Activated effector memory CD4-positive, alpha-beta T cell treated with Interleukin-2 at 50 U/mL for 16 hours (primary cell): ENCODE measurements around the gene NECAP2.
A peak's percentile ranks its signal among the peaks of the same experiment; 100 is the strongest.

Experiments
- DNase-seq: peaks from one replicate; pipeline ENCODE4 v3.0.0-alpha.2; 2020

NECAP2 gene

GRCh38 chr1:16440470-16441281 is at the start of gene NECAP2:
Gene NECAP2 (plus strand): TSS chr1:16440724. CDS start chr1:16440762, 38 bp downstream.
- peak; percentile 87 for DNase-seq

GRCh38 chr1:16391411-16391810 is 49.1 kb upstream of the NECAP2 start:
- DNase-seq, result no peak

- DNase-seq, result no peak
Measured at GRCh38 chr1:16392740-16393569, 47.6 kb upstream of the NECAP2 start.

GRCh38 chr1:16393570-16394521 is 46.7 kb upstream of the NECAP2 start:
- DNase-seq, result no peak

GRCh38 chr1:16394977-16395376 is 45.5 kb upstream of the NECAP2 start:
- no peak for DNase-seq

GRCh38 chr1:16396591-16396990 is 43.9 kb upstream of the NECAP2 start:
- no peak for DNase-seq

GRCh38 chr1:16397120-16397519 is 43.4 kb upstream of the NECAP2 start:
- no peak for DNase-seq

GRCh38 chr1:16398371-16398953 is 42.1 kb upstream of the NECAP2 start:
- no peak for DNase-seq

- DNase-seq, result no peak
Measured at GRCh38 chr1:16402742-16403141, 37.8 kb upstream of the NECAP2 start.

GRCh38 chr1:16405441-16405840 is 35.1 kb upstream of the NECAP2 start:
- no peak for DNase-seq

GRCh38 chr1:16406868-16407267 is 33.7 kb upstream of the NECAP2 start:
- no peak for DNase-seq

GRCh38 chr1:16409536-16410152 is 30.9 kb upstream of the NECAP2 start:
- DNase-seq, result no peak

GRCh38 chr1:16410803-16411202 is 29.7 kb upstream of the NECAP2 start:
- DNase-seq, result no peak

GRCh38 chr1:16413191-16413590 is 27.3 kb upstream of the NECAP2 start:
- DNase-seq, result no peak

GRCh38 chr1:16418823-16419425 is 21.6 kb upstream of the NECAP2 start:
- no peak for DNase-seq

- DNase-seq, result peak; percentile 49
Measured at GRCh38 chr1:16420424-16421118, 20.0 kb upstream of the NECAP2 start.

- no peak for DNase-seq
Measured at GRCh38 chr1:16421201-16421600, 19.3 kb upstream of the NECAP2 start.

GRCh38 chr1:16422041-16422440 is 18.5 kb upstream of the NECAP2 start:
- no peak for DNase-seq

- no peak for DNase-seq
Measured at GRCh38 chr1:16425125-16426025, 15.1 kb upstream of the NECAP2 start.

- no peak for DNase-seq
Measured at GRCh38 chr1:16430606-16431005, 9.9 kb upstream of the NECAP2 start.
